GM12878 (cell line): Measurements from ENCODE around the gene SLC37A1. TPM values are rescaled to one million over a fixed set of nuclear protein-coding genes. Genes with fewer than 3 reads are reported as not detected.
A peak's percentile ranks its signal among the peaks of the same experiment; 100 is the strongest.

Source experiments
- ASH2L ChIP-seq: fragments of 300-600, 200-600 bp; sonication (generic); IDR thresholded peaks from 2 replicates; pipeline ENCODE4 v1.6.1; 2017; ENCODE audit warnings: low read depth, mild to moderate bottlenecking, borderline replicate concordance
- BCL11A ChIP-seq: IDR thresholded peaks from 2 replicates; pipeline ENCODE4 v1.6.1; 2011; ENCODE audit warnings: low read depth, low read length
- CBX3 ChIP-seq: fragments of 200-600 bp; sonication (generic); IDR thresholded peaks from 2 replicates; pipeline ENCODE4 v1.6.1; 2016; ENCODE audit warnings: low read depth, borderline replicate concordance
- DPF2 ChIP-seq: fragments of 450-650 bp; IDR thresholded peaks from 2 replicates; pipeline ENCODE4 v1.6.1; 2017; ENCODE audit warnings: mild to moderate bottlenecking
- E4F1 ChIP-seq: fragments of 450-650 bp; IDR thresholded peaks from 2 replicates; pipeline ENCODE4 v1.6.1; 2018; ENCODE audit warnings: borderline replicate concordance, mild to moderate bottlenecking; ENCODE audit not compliant: partially characterized antibody
- EED ChIP-seq: sonication (generic); IDR thresholded peaks from 2 replicates; pipeline ENCODE4 v1.6.1; 2016; ENCODE audit warnings: antibody characterized with exemption, low read depth
- ESRRA ChIP-seq: IDR thresholded peaks from 2 replicates; pipeline ENCODE4 v1.6.1; 2012; ENCODE audit warnings: mild to moderate bottlenecking, low read length, improper control_type of control experiment
- MEF2A ChIP-seq: IDR thresholded peaks from 2 replicates; pipeline ENCODE4 v1.6.1; 2011; ENCODE audit warnings: low read depth, mild to moderate bottlenecking, low read length, moderate library complexity; ENCODE audit not compliant: insufficient read depth
- MXI1 ChIP-seq: fragments of 150-350 bp; IDR thresholded peaks from 2 replicates; pipeline ENCODE4 v1.6.1; 2011; ENCODE audit warnings: low read depth, mild to moderate bottlenecking, inconsistent platforms, low read length, improper control_type of control experiment
- NR2C1 ChIP-seq: fragments of 450-650 bp; IDR thresholded peaks from 2 replicates; pipeline ENCODE4 v1.6.1; 2017; ENCODE audit warnings: antibody characterized with exemption, mild to moderate bottlenecking, moderate library complexity
- PAX5 ChIP-seq: IDR thresholded peaks from 2 replicates; pipeline ENCODE4 v1.6.1; 2011; ENCODE audit warnings: low read depth, low read length, borderline replicate concordance
- PKNOX1 ChIP-seq: fragments of 450-650 bp; IDR thresholded peaks from 2 replicates; pipeline ENCODE4 v1.6.1; 2016; ENCODE audit warnings: mild to moderate bottlenecking
- SIX5 ChIP-seq: IDR thresholded peaks from 2 replicates; pipeline ENCODE4 v1.6.1; 2011; ENCODE audit warnings: mild to moderate bottlenecking, low read depth, low read length, moderate library complexity; ENCODE audit not compliant: severe bottlenecking
- TCF7 ChIP-seq: IDR thresholded peaks from 2 replicates; pipeline ENCODE4 v1.6.1; 2014; ENCODE audit warnings: antibody characterized with exemption, borderline replicate concordance
- ZZZ3 ChIP-seq: IDR thresholded peaks from 2 replicates; pipeline ENCODE4 v1.6.1; 2011; ENCODE audit warnings: low read depth; ENCODE audit not compliant: control insufficient read depth, insufficient read length
- polyA plus RNA-seq, 11 experiments: library from polyadenylated mRNA; depleted of rRNA in 4 of 11; unstranded in 6 of 11; stranded (reverse) in 5 of 11; fragments of >200 nt; fragmentation: Nextera tagmentation in 4 of 11; fragmentation: Illumina TruSeq in 1 of 11; extraction: Ambion mirVana in 4 of 11; extraction: Trizol in 1 of 11; gene quantifications; 1 replicate in 1 of 11; 2 replicates in 10 of 11; pipeline versions ENCODE4 v1.2.1 to v1.2.3, GENCODE V29; 2011 to 2016; ENCODE audit warnings: inconsistent platforms in 2 of 11, missing spikeins in 2 of 11, low read depth in 1 of 11
- total RNA-seq, 4 experiments: library from RNA; depleted of rRNA in 3 of 4; stranded (reverse); fragments of >200 nt in 3 of 4; fragmentation: Illumina TruSeq in 1 of 4; extraction: Trizol in 1 of 4; gene quantifications; 2 replicates each; pipeline versions ENCODE4 v1.2.1 to v1.2.3, GENCODE V29; 2013 to 2021
- TF ChIP-seq, protein P1 (sequence below): fragments of 450-650 bp; IDR thresholded peaks from 2 replicates; pipeline ENCODE4 v1.6.1; 2016; ENCODE audit warnings: mild to moderate bottlenecking, moderate library complexity, borderline replicate concordance
- TF ChIP-seq, protein P2 (sequence below): fragments of 450-650 bp; IDR thresholded peaks from 2 replicates; pipeline ENCODE4 v1.6.1; 2017; ENCODE audit warnings: low read depth, mild to moderate bottlenecking, moderate library complexity
- TF ChIP-seq, protein P3 (sequence below): IDR thresholded peaks from 2 replicates; pipeline ENCODE4 v1.6.1; 2011; ENCODE audit warnings: borderline replicate concordance, low read depth, mild to moderate bottlenecking, moderate library complexity, low read length; ENCODE audit not compliant: insufficient read depth, poor library complexity, severe bottlenecking

SLC37A1 gene
- total and polyA plus RNA-seq, 10 of the 15 experiments (the other 5 are each of a cell fraction or from before 2014, with no cell fraction given), result 1.1 to 35.5 (median 24.4) TPM

- TF ChIP-seq, protein P1, sequence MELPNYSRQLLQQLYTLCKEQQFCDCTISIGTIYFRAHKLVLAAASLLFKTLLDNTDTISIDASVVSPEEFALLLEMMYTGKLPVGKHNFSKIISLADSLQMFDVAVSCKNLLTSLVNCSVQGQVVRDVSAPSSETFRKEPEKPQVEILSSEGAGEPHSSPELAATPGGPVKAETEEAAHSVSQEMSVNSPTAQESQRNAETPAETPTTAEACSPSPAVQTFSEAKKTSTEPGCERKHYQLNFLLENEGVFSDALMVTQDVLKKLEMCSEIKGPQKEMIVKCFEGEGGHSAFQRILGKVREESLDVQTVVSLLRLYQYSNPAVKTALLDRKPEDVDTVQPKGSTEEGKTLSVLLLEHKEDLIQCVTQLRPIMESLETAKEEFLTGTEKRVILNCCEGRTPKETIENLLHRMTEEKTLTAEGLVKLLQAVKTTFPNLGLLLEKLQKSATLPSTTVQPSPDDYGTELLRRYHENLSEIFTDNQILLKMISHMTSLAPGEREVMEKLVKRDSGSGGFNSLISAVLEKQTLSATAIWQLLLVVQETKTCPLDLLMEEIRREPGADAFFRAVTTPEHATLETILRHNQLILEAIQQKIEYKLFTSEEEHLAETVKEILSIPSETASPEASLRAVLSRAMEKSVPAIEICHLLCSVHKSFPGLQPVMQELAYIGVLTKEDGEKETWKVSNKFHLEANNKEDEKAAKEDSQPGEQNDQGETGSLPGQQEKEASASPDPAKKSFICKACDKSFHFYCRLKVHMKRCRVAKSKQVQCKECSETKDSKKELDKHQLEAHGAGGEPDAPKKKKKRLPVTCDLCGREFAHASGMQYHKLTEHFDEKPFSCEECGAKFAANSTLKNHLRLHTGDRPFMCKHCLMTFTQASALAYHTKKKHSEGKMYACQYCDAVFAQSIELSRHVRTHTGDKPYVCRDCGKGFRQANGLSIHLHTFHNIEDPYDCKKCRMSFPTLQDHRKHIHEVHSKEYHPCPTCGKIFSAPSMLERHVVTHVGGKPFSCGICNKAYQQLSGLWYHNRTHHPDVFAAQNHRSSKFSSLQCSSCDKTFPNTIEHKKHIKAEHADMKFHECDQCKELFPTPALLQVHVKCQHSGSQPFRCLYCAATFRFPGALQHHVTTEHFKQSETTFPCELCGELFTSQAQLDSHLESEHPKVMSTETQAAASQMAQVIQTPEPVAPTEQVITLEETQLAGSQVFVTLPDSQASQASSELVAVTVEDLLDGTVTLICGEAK, result no peak
- TF ChIP-seq SIX5 (no peak), MXI1 (no peak), ASH2L (no peak), E4F1 (no peak), BCL11A (peak; percentile 16; the same call in 1 of the 2 replicates), NR2C1 (no peak), EED (peak; percentile 78), ESRRA (no peak), PAX5 (no peak), TCF7 (no peak), PKNOX1 (no peak), DPF2 (no peak), ZZZ3 (no peak), CBX3 (no peak), MEF2A (no peak)
- TF ChIP-seq, protein P2, sequence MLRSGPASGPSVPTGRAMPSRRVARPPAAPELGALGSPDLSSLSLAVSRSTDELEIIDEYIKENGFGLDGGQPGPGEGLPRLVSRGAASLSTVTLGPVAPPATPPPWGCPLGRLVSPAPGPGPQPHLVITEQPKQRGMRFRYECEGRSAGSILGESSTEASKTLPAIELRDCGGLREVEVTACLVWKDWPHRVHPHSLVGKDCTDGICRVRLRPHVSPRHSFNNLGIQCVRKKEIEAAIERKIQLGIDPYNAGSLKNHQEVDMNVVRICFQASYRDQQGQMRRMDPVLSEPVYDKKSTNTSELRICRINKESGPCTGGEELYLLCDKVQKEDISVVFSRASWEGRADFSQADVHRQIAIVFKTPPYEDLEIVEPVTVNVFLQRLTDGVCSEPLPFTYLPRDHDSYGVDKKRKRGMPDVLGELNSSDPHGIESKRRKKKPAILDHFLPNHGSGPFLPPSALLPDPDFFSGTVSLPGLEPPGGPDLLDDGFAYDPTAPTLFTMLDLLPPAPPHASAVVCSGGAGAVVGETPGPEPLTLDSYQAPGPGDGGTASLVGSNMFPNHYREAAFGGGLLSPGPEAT, result peak; percentile 42; the same call in 1 of the 2 replicates
- TF ChIP-seq, protein P3, sequence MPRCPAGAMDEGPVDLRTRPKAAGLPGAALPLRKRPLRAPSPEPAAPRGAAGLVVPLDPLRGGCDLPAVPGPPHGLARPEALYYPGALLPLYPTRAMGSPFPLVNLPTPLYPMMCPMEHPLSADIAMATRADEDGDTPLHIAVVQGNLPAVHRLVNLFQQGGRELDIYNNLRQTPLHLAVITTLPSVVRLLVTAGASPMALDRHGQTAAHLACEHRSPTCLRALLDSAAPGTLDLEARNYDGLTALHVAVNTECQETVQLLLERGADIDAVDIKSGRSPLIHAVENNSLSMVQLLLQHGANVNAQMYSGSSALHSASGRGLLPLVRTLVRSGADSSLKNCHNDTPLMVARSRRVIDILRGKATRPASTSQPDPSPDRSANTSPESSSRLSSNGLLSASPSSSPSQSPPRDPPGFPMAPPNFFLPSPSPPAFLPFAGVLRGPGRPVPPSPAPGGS, result no peak
Observed at GRCh38 chr21:42467140-42467983, 46.3 kb upstream of the SLC37A1 start (continued).
